ENCODE measurements around the gene GAPDH.

DNA sequence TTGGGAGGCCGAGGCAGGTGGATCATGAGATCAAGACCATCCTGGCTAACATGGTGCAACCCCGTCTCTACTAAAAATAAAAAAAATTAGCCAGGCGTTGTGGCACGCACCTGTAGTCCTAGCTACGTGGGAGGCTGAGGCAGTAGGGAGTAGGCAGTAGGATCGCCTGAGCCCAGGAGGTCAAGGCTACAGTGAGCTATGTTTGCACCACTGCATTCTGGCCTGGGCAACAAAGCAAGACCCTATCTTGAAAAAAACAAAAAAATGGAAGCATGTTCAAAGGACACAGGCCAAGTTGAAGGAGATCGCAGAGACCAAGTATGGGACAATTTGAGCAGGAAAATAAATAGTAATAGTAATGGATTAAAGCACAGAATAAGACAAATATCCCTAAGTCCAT, 26.2 kb upstream of the GAPDH start:
- TF ChIP-seq, protein P1, sequence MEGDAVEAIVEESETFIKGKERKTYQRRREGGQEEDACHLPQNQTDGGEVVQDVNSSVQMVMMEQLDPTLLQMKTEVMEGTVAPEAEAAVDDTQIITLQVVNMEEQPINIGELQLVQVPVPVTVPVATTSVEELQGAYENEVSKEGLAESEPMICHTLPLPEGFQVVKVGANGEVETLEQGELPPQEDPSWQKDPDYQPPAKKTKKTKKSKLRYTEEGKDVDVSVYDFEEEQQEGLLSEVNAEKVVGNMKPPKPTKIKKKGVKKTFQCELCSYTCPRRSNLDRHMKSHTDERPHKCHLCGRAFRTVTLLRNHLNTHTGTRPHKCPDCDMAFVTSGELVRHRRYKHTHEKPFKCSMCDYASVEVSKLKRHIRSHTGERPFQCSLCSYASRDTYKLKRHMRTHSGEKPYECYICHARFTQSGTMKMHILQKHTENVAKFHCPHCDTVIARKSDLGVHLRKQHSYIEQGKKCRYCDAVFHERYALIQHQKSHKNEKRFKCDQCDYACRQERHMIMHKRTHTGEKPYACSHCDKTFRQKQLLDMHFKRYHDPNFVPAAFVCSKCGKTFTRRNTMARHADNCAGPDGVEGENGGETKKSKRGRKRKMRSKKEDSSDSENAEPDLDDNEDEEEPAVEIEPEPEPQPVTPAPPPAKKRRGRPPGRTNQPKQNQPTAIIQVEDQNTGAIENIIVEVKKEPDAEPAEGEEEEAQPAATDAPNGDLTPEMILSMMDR (IDR thresholded peaks at IDR 0.05): no peak
- TF ChIP-seq POLR2A (IDR thresholded peaks at IDR 0.05): no peak

All from thyroid gland (tissue), 4 donors.